IPS-NIHi7 (cell line): ENCODE measurements around the gene CLEC2L.
"Not testable (repeated sequence)": the region's sequence is repeated elsewhere in the genome, so short reads cannot be mapped to it uniquely, and the experiment has no call there.

Experiments used
- DNase-seq: peaks from one replicate; pipeline ENCODE4 v3.0.0; 2012; ENCODE audit warnings: mixed read lengths; ENCODE audit errors: extremely low spot score

CLEC2L gene

DNA sequence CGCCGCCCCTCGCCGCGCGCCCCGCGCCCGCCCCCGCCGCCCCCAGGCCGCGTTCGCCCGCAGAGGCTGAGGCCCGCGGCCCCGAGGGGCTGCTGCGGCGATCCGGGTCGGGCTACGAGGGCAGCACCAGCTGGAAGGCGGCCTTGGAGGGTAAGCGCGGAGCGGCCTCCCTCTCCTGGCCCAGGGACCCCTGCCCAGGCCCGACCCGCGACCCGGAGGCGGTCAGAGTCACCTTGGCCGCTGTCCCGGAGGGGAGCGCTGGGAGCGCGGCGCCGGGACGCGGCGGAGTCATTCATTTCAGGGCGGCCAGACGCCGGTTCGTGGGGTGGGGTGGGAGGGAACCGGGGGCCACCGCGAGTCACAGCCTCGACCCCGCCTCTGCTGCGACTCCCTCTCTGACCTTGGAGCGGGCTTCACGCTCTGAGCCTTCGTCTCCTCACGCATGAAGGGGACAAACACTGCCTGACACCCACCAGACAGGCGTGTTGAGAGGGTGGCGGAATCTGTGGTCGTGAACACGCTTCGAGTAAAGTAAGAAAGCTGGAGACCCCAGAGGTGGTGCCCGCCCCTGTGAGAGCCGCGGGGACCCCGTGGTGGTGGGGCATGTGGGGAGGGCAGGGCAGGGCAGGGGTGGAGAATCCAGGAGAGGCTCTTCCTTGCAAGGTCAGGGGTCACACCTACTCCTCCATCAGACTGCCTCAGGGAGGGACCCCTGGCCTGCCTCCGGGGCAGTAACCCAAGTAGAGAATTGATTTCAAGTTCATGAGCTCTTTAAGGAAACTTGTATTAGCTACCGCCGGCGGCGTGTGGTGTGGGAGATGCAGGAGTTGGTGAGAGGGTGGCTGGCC is 707 bp downstream of the CLEC2L start:
- peak; percentile 49 for DNase-seq

DNA sequence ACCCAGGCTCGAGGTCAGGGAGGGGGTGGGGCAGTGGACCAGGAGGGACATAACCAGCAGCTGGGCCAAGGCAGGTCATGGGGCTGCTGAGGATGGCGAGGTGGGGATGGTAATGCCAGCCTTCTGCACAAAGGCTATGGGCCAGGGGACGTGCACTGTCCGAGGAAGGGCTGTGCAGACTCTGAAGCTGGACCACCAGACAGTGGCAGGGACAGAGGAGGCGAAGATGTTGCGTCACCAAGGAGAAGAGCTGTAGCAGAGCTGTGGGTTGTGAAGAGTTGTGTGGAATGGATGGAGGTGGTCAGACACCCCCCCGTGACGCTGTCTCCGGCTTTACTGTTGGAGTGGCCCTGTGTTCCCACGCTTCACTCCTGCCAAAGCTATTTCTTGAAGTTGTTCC is 1.8 kb downstream of the CLEC2L start:
- DNase-seq, result no peak

DNA sequence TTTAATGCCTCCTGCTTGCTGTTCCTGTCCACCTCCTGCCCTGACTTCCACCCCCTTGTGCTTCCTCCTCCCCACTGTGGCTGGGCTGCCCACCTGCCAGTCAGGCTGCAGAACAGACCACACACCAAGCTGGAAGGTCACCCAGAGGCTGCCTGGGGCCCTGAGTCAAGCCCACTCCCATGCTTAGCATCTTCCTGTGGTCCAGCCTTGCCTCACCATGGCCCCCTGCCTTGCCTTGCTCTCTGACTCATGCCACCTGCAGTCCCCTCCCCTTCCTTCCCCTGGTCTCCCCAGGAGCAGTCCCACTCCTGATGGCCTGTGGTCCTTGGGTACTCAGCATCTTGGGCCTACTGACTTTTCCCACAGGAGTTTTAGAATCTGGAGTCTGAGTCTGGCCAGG is 2.3 kb downstream of the CLEC2L start:
- no peak for DNase-seq

DNA sequence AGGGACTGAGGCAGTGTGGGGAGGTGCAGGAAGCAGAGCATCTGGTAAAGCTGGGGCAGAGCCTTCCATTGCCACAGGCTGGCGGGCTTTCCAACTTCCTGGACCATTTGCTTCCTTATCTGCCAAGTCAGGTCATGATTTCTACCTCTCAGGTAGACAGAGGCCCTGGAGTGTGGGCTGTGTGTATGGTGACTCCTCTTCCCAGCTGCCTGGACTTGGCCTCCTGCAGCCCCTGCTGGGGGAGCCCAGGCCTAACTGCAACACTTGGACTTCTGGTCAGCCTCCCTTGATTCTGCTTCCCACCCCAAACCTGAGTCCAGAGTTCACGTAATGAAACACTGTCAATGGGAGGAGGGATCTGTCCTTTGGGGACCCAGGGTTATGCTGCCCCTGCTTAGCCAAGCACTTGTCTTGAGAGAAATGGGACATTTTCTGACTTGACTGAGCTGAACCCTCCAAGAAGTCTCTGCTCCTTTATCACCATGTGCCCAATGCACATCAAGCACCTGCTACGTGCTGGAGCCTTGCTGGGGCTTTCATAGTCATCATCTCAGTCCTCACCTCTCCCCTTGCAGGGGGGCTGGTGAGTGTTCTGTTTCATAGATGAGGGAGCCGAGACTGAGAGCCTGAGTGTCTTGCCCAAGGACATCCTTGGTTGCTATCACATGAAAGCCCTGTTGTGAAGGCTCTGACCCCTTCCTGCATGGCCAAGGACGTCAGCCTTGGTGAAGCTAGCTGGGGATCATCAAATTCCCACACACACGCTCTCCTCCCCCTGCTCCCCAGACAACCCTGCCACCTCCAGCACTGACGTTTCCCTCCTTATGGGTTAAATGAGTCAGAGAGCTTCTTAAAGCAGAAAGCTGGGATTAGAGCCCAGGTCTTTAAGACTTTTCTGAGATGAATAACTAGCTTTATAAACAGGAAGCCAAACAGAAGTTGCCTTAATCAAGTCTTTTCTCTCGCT is 3.4 kb downstream of the CLEC2L start:
- no peak for DNase-seq

DNA sequence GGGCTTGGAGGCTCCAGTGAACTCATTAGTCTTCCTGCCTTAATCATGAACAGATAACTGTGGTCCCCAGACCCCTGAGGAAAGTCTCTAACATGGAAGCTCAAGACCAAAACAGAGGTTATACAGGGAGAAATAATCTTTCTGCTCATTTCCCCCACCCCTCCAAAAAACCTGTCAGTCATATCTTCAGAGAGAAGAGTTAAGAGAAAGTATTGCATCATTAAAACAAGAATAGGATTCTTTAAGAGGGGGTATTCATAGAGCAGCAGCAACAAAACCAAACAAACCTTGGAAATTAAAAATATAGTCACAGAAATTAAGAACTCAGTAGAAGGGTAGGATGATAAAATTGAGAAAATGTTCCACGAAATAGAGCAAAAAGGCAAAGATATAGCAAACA is 7.6 kb downstream of the CLEC2L start:
- DNase-seq, result no peak

DNA sequence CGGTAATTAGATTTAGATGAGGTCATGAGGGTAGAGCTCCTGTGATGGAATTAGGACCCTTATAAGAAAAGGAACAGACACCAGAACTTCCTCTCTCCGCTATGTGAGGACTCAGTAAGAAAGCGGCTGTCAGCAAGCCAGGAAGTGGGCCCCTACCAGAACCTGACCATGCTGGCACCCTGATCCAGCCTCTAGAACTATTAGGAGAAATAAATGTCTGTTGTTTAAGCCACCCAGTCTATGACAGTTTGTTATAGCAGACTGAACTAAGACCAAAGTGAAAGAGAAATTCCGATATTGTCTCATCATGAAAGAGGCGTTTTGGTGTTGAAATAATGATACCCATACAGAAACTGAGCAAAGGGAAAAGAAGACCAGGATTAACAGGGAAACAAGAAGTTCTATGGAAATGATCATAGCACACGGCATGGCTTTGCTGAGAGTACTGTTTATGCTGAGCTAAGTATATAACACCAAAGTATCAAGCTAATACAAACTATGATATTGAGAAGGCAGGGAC is 9.2 kb downstream of the CLEC2L start:
- no peak for DNase-seq

DNA sequence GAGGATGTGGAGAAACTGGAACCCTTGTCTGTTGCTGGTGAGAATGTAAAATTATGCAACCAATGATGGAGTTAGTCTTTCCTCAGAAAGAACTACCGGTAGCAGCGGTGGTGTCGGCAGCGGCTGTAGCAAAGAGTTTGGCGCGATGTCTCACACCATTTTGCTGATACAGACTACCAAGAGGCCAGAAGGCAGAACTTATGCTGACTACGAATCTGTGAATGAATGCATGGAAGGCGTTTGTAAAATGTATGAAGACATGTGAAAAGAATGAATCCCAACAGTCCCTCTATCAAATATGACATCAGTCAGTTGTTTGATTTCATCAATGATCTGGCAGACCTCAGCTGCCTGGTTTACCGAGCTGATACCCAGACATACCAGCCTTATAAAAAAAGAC is 10.6 kb downstream of the CLEC2L start:
- DNase-seq, result no peak

DNA sequence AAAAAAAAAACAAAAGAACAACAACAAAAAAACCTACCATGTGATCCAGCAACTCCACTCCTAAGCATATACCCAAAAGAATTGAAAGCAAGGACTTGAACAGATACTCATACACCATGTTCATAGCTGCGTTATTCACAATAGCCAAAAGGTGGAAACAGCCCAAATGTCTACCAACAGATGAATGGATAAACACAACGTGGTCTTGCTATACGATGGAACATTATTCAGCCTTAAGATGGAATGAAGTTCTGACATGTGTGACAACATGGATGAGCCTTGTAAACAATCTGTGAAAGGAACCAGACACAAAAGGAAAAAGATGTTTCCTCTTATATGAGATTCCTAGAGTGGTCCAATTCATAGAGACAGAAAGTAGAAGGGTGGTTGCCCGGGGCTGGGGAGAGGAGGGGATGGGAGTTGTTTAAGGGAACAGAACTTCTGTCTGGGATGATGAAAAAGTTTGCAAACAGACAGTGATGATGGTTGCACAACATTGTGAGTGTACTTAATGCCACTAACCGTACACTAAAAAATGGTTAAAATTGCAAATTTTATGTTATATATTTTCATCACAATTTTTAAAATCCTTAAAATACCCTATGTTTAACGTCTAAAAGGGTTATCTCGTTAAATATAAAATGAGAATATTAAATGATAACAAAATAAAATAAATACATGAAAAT is 11.6 kb downstream of the CLEC2L start:
- no peak for DNase-seq

DNA sequence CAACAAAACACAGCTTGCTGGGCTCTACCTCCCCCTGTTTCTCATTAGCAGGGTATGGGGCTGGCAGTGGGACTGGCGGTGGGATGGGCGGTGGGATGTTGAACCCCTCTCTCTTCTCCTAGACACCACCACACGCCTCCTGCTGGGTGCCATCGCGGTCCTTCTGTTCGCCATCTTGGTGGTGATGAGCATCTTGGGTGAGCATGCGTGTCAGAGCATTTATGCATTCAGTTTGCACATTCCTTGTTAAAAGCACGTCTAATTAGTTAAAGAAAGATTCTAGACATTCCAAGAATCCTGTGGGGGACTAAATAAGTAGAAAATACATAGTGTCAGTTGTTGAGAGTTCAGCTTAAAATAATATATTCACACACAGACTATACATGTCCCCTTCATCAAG is 12.7 kb downstream of the CLEC2L start:
- no peak for DNase-seq

DNA sequence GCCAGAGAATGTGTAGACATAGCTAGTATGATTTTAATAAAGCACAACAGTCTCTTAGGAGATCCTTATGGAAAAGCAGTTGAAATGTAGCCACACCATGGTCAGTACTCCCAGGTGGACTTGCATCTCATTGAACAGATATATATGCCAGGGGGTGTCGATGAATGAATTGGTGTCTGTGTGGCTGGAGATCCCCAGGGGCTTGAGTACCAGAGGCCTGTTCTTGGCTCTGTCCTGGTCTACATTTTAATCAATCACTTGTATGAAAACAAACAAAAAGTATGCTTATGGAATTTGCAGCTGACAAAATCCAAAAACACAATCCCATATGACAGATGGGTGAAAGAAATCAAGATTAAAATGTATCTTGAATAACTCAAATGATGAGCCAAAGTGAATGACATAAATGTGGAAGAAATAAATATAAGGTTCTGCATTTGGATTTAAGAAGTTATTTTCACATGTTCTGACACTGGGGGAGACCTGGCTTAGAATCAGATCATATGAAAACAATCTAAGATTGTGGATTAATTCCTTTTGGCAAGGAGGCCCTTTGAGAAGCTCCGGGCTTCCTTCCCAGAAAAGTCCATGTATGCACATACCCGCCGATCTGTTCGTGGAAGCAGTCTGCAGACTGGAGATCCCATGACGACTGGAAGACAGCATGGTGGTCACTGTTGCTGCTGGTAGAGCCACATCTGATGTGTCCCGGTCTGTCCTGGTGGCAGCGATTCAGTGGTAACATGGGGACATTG is 15.6 kb downstream of the CLEC2L start:
- no peak for DNase-seq

DNA sequence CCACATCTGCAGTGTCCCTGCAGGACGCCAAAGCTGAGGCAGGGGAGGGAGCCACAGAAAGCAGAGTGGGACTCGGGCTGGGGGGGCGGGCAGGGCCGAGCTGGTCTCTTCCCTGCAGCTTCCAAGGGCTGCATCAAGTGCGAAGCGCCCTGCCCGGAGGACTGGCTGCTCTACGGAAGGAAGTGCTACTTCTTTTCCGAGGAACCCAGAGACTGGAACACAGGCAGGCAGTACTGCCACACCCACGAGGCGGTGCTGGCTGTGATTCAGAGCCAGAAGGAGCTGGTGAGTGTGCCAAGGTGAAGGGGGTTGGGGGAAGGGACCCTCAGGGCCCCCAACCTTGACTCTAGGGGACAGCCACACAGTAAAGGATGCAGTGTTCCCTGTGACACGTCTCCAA is 16.7 kb downstream of the CLEC2L start:
- no peak for DNase-seq

DNA sequence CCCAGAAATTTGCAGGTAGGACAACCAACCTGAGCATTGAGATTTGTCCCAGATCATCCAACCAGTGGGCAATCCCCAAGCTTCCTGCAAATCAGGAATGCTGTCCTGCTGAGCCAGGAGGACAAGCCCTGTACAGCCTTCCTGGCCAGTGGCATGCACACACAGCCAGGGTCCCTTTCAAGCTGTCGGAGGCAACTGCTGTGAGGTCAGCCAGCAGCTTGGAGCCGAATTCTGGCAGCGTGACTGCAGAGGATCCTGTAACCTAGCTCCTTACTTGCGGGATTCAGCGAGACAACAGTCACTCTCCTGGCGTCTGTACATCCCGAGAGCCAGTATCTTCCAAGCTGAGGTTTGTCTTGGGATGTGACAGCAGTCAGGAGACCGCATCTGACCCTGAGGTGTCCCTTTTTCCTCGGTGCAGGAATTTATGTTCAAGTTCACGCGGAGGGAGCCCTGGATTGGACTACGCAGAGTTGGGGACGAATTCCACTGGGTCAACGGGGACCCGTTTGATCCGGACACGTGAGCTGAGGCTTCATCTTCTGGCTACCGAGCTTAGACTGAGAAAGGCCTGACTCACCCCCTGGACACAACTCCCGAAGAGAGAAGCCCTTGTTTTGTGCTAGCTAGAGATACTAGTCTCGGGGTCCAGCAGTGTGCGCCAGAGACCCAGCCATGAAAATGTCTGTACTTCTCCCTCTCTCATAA is 18.3 kb downstream of the CLEC2L start:
- DNase-seq, result peak; percentile 50

DNA sequence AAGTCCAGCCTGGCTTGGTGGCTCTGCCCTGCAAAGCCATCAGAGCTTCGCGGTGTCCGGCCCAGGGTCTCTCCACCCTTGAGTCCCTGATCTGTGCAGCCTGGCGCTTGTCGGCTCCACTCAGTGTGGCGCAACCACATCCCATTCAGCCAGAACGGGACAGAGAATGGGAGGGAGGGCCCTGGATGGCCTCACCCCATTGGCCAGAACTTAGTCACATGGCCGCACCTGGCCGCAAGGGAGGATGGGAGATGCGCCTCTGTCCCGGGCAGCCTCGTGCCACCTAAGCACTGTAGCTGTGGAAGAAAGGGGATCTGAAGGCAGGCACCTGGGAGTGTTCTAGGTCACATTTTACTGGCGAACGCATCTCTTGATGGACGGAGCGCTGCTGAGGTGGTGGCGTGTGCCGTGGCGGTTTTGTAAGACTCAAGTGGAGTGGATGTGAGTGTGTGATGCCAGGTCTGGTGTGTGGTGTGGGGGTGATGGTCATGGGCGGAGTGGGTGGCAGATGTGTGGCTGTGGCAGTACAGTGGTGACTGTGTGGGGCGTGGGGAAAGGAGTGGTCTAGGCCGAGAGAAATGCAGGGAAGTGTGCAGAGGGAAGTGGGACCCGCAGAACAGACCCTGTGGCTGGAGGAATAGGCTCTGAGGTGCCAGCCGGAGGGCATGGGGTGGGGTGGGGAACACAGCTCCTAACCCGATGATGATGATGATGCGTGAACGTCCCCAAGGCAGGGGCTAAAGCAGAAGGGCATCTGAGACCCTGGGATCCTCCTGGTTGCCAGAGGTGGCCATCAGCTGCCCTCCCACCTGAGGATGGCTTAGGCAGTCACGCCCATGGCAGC is 19.0 kb downstream of the CLEC2L start:
- no peak for DNase-seq

DNA sequence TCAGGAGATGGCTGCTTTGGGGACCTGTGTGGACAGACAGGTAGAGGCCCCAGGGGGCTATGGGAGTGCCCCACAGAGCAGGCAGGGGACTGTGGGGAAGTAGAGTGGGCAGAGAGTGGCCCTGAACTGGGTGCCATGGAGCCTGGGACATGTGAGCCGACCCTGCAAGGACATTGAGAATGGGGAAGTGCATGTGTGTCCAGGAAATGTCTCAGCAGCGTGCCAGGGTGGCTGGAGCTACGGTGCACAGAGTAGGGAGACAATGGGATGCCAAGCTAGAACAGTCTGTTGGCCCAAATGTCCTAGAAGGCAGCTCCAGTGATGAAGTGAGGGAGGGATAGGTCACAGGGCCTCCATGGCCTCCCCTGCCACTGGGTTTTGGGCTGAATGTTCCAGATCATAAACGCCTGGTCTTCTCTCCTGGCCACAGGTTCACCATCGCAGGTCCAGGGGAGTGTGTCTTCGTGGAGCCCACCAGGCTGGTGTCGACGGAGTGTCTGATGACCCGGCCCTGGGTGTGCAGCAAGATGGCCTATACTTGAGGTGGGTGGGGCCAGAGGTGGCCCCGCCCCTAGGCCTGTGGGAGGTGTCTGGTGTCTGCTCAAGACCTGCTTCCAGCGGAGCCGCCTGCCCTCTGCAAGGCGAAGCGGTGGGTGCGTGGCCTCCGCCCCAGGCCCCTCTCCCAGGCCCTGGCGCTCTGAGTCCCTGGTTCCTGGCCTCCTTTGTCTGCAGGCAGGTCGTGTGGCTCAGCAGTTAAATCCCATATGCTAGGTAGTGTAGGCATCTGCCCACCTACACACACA is 20.5 kb downstream of the CLEC2L start:
- DNase-seq, result peak; percentile 65

DNA sequence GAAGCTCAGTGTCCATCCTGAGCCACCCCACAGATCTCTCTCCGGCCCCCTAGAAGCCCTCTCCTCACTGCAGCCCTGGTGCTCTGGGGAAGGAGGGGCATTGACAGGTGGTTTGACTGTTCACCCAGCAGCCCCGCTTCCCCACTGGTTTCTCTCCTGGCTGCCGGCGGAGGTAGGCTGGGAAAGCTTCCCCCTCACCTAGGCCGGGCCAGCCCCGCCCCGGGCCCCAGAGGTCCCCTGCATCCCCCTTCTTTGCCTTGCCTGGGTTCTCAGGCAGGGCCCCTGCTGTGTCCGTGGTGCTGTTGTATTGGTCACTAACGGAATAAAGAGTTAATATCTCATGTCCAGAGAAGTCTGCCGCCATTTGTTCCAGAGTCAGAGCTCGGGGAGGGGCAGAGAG is 21.2 kb downstream of the CLEC2L start:
- DNase-seq, result no peak

DNA sequence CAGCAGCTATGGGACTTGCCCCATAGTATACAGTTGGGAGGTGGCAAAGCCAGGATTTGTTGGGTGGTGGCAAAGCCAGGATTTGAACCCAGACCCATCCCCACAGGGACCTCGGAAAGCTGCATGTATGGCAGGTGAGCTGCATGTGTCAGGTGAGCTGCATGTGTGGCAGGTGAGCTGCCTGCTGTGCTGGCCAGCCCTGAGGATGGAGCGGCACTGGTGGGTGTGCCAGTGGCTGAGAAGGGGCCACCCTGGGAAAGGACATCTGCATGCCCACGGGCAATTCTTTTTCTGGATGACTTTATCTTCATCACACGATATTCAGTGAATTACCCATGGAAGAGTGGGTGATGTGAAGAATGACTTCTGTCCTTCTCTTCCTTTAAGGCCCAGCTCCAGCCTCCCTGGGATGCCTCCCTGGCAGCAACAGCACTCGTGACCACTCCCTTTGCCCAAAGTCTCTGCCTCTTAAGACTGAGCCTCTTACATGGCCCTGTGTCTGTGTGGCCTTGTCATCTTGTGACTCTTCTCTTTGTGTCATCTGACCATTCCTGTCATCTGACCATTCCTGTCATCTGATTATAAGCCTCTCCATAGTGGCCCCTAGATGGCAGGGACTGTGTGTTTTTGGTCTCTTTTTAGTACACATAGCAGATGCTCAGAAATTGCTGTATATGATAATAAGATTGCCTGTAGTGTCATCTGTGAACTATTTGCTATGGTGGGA is 25.0 kb downstream of the CLEC2L start:
- no peak for DNase-seq

DNA sequence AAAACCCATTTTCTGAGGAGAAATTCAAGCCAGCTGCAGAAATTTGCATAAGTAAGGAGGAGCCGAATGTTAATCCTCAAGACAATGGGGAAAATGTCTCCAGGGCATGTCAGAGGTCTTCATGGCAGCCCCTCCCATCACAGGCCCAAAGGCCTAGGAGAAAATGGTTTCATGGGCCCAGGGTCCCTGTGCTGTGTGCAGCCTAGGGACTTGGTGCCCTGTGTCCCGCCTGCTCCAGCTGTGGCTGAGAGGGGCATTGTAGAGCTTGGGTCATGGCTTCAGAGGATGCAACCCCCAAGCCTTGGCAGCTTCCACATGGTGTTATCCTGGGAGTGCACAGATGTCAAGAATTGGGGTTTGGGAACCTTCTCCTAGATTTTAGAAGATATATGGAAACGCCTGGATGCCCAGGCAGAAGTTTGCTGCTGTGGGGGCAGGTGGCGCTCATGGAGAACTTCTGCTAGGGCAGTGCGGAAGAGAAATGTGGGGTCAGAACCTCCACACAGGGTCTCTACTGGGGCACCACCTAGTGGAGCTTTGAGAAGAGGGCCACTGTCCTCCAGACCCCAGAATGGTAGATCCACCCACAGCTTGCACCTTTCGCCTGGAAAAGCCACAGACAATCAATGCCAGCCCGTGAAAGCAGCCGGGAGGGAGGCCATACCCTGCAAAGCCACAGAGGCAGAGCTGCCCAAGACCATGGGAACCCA is 30.7 kb downstream of the CLEC2L start:
- DNase-seq, result not testable (repeated sequence)
